Femur (tissue), 1 donor: Measurements from ENCODE around the gene GPRC5C.

Experiments
- DNase-seq: peaks from one replicate; pipeline ENCODE4 v3.0.0-alpha.2; 2017

Gene GPRC5C

DNA sequence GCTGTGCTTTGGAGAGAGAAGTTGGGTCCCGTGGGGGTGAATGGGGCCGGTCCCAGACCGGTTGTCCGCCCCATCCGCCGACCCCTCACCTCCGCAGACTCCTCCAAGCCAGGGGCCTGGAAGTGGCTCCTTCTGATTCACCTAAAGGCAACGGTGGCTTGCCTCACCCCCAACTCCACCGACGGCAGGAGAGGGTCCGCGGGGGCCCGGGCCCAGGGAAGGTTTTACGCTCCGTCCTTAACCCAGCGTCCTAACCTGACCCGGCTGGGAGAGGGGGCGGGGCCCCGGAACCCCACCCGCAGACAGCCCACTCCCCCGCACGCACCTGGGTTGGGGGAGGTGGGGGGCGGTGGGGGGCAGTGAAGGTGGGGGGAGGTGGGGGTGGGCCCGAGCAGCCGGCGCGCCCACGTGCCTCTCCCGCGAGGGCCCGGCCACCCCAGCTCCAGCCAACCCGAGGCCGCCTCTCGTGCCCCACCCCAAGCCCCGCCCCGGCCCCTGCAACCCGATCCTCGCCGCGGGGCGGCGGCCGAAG lies 21.8 kb downstream of the GPRC5C start:
- DNase-seq, result peak; percentile 95

DNA sequence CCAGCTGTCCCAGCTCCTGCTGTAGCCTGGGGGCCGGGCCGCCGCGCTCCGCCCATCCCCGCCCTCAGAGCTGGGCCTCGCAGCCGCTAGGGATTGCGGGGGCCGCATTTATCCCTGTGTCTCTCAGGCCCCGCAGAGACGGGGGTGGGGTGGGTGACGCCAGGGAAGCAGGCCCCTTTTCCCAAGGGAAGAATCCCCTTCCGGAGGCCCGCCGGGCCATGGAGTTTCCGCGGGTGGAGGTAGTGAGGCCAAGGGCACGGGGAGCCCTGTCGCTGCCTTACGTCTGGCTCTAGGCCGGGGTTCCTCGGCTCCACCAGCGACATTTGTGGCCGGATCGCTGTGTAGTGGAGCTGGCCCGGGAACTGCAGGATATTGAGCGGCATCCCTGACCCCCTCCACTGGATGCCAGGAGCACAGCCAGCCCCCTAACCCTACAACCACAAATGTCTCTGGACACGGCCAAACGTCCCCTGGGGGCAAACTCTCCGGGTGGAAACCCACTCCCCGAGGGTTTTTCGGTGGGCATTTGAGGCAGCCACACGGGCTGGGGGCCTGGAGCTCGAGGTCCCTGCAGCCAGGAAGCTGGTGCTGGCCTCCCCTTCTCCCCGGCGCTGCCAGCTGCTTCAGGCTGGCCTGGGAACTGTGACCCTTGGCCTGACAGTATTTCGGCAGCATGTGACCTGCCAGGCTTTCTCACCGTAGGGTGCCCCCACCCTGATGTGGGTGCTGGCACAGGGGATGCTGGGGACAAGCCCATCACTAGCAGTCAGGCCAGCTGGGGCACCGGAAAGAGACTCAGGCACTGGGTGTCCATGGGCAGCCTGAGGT lies 22.5 kb downstream of the GPRC5C start:
- DNase-seq, result no peak

DNA sequence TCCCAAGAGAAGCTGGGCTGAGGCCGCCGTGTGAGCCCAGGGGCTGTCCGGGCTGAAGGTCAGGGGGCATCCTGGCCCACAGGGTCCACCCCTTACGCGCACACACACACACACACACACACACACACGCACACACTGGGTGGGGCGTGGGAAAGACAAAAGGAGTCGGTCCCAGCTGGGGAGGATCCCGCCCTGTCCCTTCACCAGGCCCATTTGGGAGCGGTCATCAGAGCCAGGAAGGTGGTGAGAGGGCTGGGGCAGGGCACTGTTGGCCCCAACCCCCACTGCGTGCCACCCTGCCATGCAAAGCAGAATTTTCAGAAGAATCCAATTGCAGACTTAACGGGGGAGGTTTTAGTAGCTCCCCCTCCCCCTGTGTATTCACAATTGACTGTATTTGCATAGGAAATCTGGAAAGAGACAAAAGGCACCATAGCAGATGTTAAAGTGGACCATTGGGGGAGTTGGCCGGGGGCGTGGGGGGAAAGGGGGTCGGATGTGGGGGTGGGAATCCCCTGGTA lies 23.2 kb downstream of the GPRC5C start:
- DNase-seq, result no peak

DNA sequence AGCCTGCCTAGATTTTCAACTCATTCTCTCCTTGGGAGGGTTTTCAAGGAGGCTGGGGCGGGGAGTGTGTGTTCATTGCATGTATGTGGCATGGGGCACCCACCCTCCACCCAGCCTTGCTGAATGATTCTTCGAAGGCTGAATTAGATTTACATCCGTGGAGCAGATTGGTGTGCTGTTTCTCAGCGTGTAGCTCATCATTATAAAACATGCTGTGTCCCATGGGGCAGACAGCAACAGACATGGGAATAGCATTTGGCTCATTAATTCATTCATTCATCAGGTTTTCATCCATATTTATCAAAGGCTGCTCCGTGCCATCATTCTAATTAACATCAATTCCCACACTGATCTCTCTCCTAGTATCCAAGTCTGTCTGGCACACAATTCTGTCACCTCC lies 23.9 kb downstream of the GPRC5C start:
- no peak for DNase-seq

DNA sequence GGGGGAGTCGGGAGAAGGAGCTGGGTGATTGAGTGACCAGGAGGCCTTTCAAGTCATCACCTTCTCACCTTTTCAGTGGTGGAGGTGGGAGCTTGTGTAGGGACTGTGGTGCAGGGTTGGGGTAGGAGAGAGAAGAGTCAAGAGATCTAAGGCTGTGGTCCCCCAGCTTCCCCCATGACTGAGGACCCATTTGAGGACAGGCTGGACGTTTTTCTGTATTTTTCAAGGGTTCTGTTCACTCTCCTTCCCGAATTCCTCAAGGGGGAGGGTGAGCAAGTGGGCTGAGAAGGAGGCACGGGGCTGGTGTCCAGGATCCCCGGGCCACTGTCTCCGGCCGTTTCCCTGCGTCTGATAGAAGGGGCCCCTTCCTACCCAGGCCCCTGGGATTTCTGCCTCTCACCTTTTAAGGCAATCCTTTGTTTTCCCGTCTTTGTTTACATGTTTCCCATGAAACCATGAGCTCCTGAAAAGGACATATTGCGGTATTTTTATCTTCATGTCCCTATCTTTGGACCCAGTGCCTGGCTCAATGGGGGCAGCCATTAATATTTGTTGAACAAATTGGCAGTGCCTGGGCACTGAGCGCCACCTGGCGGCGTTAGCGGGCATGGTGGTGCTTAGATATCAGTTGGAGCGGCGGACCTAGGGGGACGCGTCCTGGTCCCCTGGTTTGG lies 25.4 kb downstream of the GPRC5C start:
- peak; percentile 85 for DNase-seq

DNA sequence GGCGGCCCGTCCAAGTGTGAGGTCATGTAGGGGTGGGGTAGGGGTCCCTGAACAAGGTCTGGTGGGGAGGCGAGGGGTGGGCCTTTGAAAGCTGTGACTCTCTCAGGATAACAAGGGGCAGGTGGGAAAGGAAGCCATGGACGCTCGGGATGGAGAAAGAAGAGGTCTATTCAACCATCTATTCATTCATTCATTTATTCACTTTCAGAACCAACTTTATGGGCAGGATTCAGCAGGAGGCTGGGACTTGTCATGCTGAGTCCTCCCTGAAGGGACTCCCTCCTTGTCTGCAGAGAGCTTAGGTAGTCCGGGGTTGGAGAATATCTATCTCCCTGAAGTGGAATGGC lies 25.9 kb downstream of the GPRC5C start:
- DNase-seq, result no peak

DNA sequence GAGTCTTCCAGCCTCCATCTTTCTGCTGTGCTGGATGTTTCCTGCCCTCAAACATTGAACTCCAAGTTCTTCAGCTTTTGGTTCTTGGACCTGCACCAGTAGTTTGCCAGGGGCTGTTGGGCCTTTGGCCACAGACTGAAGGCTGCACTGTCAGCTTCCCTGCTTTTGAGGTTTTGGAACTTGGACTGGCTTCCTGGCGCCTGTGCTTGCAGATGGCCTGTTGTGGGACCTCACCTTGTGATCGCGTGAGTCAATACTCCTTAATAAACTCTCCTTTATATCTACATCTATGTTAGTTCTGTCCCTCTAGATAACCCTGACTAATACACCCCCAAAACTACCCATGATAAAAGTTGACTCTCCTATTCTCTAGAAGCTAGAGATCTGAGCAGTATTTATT lies 26.9 kb downstream of the GPRC5C start:
- no peak for DNase-seq

DNA sequence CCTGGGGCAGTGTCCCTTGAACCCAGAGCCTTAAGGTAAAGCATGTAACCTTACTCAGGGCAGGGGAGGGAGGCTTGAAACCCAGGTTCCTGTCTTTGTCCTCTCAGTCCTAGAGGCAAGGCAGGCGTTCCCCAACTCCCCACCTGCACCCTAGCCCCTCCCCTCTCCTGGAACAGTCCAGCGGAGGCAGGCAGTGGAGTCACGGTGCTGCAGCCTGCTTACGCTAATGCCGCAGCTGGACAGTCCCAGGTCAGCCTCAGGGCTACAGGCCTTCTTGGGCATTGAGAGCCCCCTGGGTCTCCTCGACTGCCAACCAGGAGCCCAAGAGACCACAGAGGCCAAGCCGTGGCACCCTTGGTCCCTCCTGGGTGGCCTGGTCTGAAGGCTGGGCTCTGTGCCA lies 27.7 kb downstream of the GPRC5C start:
- DNase-seq, result no peak

DNA sequence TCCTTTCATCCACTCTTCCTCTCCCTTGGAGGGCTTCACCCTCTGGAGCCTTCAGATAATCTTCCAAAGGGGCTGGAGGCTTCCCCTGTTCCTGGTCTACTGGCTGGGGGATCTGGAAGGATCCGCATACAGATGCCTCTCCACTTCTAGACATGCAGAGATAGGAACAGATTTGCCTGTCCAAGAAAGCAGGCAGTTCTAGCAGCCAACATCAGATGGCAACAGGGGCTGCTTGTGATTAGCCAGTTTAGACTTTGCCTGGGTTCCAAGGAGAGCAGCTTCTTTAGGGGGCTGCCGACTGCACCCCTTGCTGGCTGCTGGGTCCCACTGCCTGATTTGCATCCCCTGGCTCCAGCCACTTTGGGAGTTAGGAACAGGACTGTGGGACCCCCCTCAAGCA lies 28.4 kb downstream of the GPRC5C start:
- no peak for DNase-seq

DNA sequence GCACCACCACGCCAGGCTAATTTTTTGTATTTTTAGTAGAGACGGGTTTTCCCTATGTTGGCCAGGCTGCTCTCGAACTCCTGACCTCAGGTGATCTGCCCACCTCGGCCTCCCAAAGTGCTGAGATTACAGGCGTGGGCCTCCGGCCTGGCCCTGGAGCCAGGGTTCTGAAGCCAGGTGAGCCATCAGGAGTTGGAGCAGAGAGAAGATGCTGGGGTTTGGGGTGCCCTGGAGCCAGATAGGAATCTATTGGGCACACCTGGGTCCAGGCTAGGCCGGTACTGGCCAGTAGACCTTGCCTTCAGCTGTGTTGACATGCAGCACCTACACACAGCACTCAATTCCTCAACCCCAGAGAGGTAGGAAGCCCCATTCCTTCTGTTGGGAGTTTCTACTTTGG lies 29.1 kb downstream of the GPRC5C start:
- no peak for DNase-seq

DNA sequence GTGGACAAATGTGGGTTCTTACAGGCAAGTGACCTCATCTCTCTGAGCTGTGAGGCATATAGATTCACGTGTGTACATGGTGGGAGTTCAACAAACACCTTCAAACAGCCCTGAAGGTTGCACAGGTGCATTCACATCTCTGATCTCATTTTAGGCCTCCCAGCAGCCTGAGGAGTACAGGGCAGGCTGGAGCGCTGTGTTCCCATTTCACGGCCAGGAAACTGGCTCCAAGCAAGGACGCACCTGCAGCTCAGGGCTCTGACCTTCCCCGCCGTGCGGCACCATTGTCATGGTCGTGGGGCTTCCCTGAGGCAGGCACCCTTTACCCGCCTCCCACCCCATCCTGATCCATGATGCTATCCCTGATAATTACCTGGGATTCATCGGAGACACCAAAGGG lies 29.7 kb downstream of the GPRC5C start:
- no peak for DNase-seq

DNA sequence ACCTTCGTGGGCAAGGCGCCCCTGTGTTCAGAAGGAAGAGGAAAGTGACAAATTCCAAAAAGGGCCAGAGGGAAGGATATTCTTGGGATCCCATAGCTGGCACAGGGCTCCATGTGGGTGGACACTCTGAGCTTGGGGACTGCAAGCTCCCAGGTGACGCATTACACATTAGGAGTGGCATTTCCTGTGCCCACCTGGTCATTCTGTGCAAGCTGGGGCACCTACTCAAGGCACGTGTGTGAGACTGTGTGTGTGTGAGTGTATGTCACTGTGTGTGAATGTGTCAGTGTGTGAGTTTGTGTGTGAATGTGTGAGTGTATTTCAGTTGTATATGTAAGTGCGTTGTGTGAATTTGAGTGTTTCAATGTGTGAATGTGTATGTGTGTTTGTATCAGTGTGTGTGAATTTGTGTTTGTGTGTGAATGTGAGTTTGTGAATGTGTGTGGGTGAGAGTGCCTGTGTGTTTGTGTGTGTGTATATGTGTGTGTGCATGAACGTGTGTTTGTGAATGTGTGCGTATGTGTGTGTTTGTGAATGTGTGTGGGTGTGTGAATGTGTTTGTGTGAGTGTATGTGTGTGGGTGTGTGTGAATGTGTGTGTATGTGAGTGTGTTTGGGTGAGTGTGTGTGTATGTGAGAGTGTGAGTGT lies 33.0 kb downstream of the GPRC5C start:
- DNase-seq, result no peak

DNA sequence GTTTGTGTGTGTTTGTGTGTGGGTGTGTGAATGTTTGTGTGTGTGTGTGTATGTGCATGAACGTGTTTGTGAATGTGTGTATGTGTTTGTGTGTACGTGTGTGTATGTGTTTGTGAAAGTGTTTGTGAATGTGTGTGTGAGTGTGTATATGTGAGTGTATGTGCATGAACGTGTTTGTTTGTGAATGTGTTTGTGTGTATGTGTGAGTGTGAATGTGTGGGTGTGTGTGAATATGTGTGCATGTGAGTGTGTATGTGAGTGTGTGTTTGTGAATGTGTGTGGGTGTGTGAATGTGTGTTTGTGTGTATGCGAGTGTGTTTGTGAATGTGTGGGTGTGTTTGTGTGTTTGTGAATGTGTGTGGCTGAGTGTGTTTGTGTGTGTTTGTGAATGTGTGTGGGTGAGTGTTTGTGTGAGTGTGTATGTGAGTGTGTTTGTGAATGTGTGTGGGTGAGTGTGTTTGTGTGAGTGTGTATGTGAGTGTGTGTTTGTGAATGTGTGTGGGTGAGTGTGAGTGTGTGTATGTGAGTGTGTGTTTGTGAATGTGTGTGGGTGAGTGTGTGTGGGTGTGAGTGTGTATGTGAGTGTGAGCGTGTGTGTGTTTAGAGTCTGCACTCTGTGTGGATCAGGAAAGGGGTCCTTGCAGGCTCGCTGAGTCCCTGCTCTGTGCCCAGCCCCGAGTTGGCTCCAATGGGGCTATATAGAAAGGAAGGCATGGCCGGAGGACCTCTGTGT lies 33.7 kb downstream of the GPRC5C start:
- DNase-seq, result no peak

DNA sequence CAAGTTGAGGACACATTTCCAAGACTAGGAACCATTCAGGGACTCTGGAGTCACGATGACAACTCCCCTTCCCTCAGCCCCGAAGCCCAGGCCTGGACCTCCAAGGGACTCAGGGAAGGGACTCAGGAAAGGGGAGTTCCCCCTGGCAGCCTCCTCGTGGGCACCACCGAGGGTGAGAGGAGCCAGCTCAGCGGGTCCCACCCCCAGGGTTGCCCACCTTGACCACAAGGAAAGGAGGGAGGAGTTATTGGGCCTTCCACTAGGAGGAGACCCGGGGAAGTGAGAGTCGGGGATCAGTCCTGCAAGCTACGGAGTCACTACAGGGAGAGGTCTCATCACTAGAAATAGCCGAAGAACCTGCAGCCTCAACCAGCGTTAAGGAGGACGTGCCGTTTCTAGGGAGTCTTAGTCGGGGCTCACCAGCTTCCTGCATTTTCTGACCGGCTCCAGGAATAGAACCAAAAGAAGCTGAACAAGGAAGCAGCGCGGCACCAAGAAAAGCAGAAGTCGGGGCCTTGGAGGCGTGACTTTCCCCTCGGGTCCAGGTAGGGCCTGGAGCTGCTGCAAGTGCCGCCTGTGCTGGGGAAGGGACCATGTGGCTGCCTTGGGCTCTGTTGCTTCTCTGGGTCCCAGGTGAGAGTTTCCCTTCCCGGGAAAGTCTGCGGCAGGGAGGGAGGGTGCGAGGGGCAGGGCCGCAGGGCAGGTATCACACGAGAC lies 34.4 kb downstream of the GPRC5C start, which contains the start of gene CD300A:
Gene CD300A, plus strand, starts transcription at position 524 of the 717 bp plus-strand sequence. Its CDS starts 70 bp downstream, at position 594.
- DNase-seq, result peak; percentile 64

DNA sequence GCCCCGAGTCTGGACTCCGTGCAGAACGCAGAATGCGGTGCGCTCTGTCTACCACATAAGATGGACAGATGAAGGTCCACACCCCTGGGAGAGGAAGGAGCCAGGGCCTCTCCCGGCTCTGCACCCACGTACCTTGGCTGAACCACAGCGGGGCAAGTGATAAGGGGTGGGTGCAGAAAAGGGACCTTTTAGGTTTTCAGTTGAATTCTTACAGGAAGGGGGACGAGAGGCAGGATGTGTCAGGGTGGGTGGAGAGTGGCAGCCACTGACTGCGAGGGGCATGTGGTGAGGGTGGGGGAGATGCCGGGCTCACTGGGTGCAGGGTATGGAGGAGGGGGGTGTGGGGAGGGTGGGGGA lies 34.9 kb downstream of the GPRC5C start:
- no peak for DNase-seq

DNA sequence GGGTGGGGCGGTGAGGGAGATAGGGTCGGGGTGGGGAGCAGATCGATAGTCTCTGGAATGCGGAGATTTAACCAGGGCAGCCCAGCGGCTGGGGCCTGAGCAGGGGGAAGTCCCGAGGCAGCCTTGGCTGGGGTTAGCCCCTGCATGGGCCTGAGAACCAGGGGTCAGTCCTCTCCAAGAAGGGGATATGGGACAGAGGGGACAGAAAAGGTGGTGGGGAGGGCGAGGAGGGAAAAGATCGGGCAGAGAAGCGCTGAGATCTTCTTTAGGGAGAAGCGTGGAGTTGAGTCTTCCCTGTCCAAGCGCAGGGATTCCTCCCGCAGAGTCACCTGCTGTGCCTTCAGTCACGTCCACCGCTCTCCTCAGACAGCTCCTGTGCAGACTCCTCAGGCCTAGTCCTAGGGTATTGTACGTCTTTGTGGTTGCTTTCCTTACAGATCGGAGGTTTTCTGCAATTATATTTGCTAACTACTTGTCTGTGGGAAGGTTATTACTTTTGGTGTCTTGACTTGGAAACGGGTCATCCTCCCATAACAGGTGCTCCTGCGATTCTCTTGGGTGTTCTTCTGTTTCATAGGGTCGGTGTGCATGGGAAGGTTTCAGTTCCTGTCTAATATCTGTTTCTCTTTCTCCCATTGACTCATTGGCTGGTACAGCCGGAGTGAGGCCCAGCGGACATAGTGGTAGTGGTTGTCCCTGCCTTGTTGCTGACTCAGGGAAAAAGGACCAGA lies 35.5 kb downstream of the GPRC5C start:
- no peak for DNase-seq

DNA sequence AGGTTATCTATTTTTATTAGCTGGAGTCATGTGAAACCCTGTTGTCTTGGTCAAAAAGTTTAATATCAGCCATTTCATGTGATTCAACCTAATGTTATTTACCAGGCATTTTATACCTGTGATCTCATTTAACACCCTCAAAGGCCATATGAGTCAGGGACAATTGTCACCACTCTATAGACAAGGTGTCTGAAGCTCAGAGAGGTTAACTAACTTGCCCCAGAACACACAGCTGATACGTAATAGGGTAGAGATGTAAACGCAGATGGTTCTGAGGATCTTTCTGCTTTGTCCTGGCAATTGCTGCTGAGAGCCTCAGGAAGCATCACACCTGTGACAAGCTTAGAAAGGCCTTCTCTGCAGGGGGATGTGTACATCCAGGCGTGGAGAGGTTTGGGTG lies 39.5 kb downstream of the GPRC5C start:
- no peak for DNase-seq

DNA sequence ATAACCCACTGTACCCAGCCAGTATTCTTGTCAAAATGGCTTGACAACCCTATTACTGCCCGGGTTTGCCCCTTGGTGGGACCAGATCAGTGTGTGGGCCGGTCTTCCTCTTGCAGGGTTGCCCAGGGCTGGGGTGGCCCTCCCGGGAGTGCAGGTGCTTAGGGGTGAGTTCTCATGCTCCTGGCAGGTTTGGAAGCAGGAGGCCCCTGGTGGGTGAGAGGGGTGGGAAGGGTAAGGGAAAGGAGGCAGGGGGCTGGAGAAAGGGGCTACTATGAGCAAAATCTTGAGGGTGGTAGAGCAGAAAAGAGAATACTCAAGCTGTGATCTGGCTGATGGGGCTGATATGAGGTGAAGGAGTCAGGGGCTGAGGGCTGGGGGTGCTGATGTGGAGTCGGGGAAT lies 41.0 kb downstream of the GPRC5C start:
- DNase-seq, result no peak

DNA sequence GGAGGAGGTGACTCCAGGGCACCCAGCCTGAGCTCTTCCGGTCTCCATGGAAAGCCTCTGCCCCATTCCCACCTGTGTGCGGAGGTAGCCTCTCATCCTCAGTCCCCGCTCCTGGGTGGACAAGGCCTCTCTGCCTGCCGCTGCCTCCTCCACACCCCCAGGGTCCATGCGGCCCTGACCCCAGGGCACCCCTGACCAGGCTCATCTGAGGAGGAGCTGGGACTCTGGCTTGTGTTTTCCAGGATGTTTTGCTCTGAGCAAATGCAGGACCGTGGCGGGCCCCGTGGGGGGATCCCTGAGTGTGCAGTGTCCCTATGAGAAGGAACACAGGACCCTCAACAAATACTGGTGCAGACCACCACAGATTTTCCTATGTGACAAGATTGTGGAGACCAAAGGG lies 41.4 kb downstream of the GPRC5C start:
- DNase-seq, result no peak

DNA sequence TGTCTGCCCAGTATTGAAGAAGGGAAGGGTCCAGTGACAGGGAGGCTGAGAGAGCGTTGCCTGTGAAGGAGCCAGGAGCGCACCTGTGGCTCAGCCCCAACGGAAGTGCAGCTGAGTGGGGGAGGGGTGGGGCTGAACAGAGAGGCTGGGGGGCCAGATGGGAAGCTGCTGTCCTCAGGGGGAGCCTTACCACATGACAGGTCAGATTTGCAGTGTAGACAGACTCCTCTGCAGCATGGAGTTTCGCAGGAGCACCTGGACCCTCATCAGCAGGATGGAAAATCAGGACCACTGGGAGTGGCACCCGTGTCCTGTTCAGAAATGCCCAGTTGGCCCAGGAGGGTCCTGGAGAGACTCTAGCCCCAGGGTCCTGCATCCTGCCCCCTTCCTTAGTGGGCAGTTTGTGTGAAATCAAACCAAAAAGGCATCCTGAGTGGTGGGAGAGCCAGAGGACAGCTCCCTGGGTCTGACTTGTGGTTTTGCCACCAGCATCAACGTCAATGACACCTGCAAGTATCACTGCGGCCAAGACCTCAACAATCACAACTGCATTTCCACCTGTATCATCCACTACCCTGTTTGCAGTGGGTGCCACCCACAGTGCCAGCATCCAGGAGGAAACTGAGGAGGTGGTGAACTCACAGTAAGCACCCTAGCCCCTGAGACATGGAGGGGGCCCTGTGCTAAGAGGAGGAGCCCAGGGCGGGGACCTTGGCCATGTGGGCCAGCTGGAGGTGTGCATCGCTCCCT lies 42.3 kb downstream of the GPRC5C start:
- DNase-seq, result no peak

DNA sequence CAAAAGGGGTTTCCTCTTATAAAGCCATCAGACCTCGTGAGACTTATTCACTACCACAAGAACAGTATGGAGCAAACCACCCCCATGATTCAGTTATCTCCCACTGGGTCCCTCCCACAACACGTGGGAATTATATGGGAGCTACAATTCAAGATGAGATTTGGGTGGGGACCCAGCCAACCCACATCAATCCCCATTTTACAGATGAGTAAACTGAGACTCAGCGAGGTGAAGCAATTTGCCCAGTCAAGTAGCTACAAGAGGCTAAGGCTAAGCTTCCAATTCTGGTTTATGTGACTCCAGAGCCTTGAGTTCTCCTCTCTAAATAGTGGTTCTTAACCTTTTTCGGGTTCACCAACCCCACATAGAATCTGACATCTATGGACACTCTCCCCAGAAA lies 43.3 kb downstream of the GPRC5C start:
- no peak for DNase-seq
